HG02970 (cell line): ENCODE data around the gene SLC7A8.
"Not testable (repeated sequence)": the region's sequence is repeated elsewhere in the genome, so short reads cannot be mapped to it uniquely, and the experiment has no call there.

Source experiments
- ATAC-seq: cut with Tn5 transposase; IDR thresholded peaks from one replicate; pipeline ENCODE4 v1.9.1; 2021; ENCODE audit warnings: mild to moderate bottlenecking, moderate library complexity, moderate number of reproducible peaks; ENCODE audit not compliant: unreplicated experiment, low FRiP score

SLC7A8 gene

DNA sequence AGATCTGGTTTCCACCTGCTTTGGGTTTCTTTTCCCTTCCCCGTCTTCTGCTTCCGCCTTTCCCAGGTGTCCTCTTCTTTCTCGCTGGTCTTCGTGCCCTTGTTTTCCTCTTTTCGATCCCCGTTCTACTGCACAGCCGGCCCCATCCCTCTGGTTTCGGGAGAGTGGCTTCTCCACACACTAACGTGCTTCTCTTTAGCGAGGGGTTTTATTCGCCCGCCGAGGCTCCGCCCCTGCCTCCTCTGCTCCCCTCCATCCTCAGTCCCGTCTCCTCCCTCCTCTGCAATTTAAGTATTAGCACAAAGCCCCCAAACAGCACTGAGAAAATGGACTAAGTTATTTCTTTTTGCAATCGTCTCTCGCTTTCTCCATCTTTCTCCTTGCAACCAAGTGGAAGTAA lies at the start of gene SLC7A8:
Gene SLC7A8, minus strand, starts transcription at position 182 of the 400 bp plus-strand sequence. CDS start 746 bp downstream, outside the sequence.
- no peak for ATAC-seq

DNA sequence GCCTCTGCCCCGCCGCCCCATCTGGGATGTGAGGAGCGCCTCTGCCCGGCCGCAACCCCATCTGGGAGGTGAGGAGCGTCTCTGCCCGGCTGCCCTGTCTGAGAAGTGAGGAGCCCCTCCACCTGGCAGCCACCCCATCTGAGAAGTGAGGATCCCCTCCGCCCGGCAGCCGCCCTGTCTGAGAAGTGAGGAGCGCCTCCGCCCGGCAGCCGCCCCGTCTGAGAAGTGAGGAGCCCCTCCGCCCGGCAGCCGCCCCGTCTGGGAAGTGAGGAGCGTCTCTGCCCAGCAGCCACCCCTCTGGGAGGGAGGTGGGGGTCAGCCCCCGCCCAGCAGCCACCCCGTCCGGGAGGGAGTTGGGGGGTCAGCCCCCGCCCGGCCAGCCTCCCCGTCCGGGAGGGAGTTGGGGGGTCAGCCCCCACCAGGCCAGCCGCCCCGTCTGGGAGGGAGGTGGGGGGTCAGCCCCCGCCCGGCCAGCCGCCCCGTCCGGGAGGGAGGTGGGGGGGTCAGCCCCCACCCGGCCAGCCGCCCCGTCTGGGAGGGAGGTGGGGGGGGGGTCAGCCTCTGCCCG lies 48.9 kb upstream of the SLC7A8 start:
- not testable (repeated sequence) for ATAC-seq

GRCh38 chr14:23228812-23229211 lies 45.4 kb upstream of the SLC7A8 start:
- no peak for ATAC-seq

- no peak for ATAC-seq
Observed at GRCh38 chr14:23227566-23227965, 44.1 kb upstream of the SLC7A8 start.

- not testable (repeated sequence) for ATAC-seq
Observed at GRCh38 chr14:23224958-23225357, 41.5 kb upstream of the SLC7A8 start.

DNA sequence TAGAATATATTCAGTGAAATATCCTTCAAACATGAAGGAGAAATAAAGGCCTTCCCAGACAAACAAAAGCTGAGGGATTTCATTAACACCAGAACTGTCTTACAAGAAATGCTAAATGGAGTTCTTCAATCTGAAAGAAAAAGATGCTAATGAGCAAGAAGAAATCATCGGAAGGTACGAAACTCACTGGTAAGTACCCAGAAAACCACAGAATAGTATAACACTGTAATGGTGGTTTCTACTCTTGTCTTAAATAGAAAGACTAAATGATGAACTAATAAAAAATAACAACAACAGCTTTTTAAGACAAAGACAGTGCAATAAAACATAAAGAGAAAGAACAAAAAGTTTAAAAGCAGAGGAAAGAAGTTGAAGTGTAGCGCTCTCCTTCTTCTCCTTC lies 35.6 kb upstream of the SLC7A8 start:
- no peak for ATAC-seq

DNA sequence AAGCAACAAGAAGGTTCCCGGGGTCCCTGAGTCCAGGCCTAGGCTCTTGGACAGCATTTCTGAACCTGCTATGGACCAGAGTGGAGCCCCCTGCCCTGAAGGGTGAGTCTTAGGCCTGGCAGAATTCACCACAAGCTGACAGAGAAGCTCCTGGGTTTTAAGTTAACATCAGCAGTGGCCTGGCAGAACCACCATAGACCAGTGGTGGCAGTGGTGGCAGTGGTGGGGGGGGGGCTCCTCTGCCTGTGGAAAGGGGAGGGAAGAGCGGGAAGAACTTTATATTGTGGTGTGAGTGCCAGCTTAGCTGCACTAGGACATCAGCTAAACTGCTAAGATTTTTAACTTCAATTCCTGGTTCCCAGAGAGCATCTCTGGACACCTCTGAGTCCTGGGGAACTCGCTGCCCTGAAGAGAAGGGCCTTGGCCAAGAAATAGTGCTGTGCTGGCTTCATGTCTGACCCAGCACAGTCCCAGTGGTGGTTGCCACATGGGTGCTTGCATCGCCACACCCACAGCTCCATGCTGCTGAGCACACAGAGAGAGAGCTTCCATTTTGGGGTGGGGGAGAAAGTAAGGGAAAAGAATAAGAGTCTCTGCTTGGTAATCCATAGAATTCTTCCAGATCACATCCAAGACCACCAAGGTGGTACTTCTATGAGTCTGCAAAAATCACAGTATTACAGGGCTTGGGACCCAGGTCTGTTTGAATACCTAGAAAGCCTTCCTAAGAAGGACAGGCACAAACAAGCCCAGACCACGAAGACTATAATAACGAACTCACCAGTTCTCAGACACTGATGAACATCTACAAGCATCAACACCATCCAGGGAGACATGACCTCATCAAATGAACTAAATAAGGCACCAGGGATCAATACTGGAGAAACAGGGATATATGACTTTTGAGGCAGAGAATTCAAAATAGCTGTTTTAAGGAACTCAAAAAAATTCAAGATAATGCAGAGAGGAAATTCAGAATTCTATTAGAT lies 33.9 kb upstream of the SLC7A8 start:
- ATAC-seq: no peak

DNA sequence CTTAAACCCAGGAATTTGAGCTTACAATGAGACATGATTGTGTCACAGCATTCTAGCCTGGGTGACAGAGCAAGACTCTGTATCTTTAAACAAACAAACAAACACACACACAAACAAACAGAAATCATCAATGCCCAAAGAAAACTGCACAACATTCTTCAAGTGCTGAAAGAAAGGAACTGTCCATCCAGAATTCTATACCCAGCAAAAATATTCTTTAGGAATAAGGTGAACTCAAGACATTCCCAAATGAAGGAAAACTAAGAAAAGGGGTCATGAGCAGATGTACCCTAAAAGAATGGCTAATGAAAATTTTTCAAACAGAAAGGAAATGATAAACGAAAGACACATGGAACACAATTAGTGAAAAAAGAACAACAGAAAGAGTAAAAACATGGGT lies 32.0 kb upstream of the SLC7A8 start:
- no peak for ATAC-seq

- no peak for ATAC-seq
Observed at GRCh38 chr14:23209651-23210423, 26.4 kb upstream of the SLC7A8 start.

DNA sequence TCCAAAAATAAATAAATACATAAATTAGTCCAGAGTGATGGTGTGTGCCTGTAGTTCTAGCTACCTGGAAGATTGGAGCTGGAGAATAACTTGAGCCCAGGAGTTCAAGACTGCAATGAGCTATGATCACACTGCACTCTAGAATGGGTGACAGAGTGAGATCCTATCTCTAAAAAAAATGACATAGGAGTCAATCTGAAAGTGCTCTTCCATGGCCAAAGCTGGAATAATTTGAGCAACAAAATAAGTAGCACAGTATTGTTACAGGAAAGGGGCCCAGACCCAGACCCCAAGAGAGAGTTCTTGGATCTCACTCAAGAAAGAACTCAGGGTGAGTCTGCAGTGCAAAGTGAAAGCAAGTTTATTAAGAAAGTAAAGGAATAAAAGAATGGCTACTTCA lies 24.9 kb upstream of the SLC7A8 start:
- no peak for ATAC-seq

DNA sequence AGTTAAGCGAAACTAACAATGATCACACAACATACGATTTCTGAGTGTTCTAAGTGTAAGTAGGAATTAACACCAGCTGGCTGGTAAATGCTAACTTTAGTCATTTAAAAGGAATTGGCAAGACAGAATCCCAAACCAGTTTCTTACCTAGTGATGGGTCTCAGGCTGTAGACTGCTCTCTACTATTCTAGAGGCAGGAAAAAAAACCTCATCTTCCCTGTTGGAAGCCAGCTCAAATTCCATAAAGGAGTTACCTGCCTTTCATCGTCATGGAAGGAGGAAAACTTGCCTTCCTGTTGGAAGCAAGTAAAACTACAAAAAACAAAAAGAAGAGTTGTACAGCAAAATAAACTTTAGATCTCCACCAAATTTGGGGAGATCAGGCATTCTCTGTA lies 23.7 kb upstream of the SLC7A8 start:
- no peak for ATAC-seq

GRCh38 chr14:23206422-23207145 lies 23.1 kb upstream of the SLC7A8 start:
- no peak for ATAC-seq

GRCh38 chr14:23202001-23202400 lies 18.5 kb upstream of the SLC7A8 start:
- no peak for ATAC-seq

DNA sequence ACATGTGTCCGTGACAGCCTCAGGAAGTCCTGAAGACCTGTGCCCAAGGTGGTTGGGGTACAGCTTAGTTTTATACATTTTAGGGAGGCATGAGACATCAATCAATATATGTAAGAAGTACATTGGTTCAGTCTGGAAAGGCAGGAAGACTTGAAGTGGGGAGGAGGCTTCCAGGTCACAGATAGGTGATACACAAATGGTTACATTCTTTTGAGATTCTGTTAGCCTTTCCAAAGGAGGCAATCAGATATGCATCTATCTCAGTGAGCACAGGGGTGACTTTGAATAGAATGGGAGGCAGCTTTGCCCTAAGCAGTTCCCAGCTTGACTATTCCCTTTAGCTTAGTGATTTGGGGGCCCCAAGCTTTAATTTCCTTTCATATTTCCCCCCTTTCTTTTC lies 15.7 kb upstream of the SLC7A8 start:
- ATAC-seq: not testable (repeated sequence)

DNA sequence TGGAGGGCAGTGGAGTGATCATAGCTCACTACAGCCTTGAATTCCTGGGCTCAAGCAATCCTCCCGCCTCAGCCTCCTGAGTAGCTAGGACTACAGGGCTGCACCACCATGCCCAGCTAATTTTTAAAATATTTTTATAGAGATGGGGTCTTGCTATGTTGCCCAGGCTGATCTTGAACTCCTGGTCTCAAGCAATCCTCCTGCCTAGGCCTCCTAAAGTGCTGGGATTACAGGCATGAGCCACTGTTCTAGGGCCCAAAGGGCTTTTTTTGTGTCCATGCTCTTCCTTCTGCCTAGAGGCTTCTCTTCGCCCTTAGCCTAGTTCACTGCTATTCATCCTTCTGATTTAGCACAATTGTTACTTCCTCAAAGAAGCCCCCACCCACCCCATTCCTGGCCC lies 13.0 kb upstream of the SLC7A8 start:
- not testable (repeated sequence) for ATAC-seq

- ATAC-seq: no peak
Observed at GRCh38 chr14:23195552-23196101, 12.2 kb upstream of the SLC7A8 start.

DNA sequence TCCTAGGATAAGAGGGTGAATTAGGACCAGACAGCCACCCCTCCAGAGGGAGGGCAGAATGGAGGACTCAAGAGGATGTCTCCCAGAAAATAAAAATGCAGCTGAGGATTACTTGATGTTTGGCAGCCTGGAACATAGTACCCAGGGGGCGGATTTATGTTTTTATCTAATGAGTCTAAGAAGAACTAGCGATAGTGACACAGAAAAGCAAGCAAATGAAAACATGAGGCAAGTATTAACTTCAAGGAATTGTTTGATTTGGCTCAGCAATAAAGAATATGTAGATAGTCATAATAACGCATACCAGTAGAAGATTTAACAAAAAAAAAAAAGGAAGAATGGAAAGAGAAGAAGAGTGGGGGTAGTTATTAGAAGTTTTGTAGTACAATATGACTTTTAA lies 10.0 kb upstream of the SLC7A8 start:
- no peak for ATAC-seq

- no peak for ATAC-seq
Observed at GRCh38 chr14:23187925-23188324, 4.5 kb upstream of the SLC7A8 start.

- ATAC-seq: no peak
Observed at GRCh38 chr14:23186913-23187654, 3.6 kb upstream of the SLC7A8 start.
